HG02571 (cell line): Measurements from ENCODE around the gene MMP15.

Experiments
- ATAC-seq: cut with Tn5 transposase; IDR thresholded peaks from one replicate; pipeline ENCODE4 v1.9.1; 2021; ENCODE audit warnings: mild to moderate bottlenecking, moderate library complexity; ENCODE audit not compliant: unreplicated experiment

Gene MMP15

GRCh38 chr16:58034774-58035173, 9.2 kb downstream of the MMP15 start:
- ATAC-seq, result no peak

- ATAC-seq, result no peak
Measured at GRCh38 chr16:58035356-58036170, 10.0 kb downstream of the MMP15 start.

- no peak for ATAC-seq
Measured at GRCh38 chr16:58036943-58037342, 11.4 kb downstream of the MMP15 start.

- ATAC-seq, result no peak
Measured at GRCh38 chr16:58037365-58038057, 12.0 kb downstream of the MMP15 start.

GRCh38 chr16:58038219-58038641, 12.7 kb downstream of the MMP15 start:
- ATAC-seq, result no peak

GRCh38 chr16:58039829-58040495, 14.4 kb downstream of the MMP15 start:
- no peak for ATAC-seq

GRCh38 chr16:58040496-58040846, 14.9 kb downstream of the MMP15 start:
- no peak for ATAC-seq

- no peak for ATAC-seq
Measured at GRCh38 chr16:58040945-58041627, 15.5 kb downstream of the MMP15 start.

- ATAC-seq, result no peak
Measured at GRCh38 chr16:58041628-58041955, 16.0 kb downstream of the MMP15 start.

GRCh38 chr16:58042001-58042885, 16.7 kb downstream of the MMP15 start:
- no peak for ATAC-seq

GRCh38 chr16:58042886-58043515, 17.4 kb downstream of the MMP15 start:
- ATAC-seq, result no peak

- ATAC-seq, result no peak
Measured at GRCh38 chr16:58043571-58044155, 18.1 kb downstream of the MMP15 start.

- ATAC-seq, result no peak
Measured at GRCh38 chr16:58044266-58045019, 18.9 kb downstream of the MMP15 start.

GRCh38 chr16:58045096-58045495, 19.5 kb downstream of the MMP15 start:
- ATAC-seq, result no peak

GRCh38 chr16:58046054-58046881, 20.7 kb downstream of the MMP15 start:
- ATAC-seq, result no peak

- no peak for ATAC-seq
Measured at GRCh38 chr16:58046936-58047335, 21.4 kb downstream of the MMP15 start.

GRCh38 chr16:58047557-58048348, 22.2 kb downstream of the MMP15 start:
- ATAC-seq, result no peak
